ENCODE measurements around the gene UBR2.
"Not testable (repeated sequence)": the region's sequence is repeated elsewhere in the genome, so short reads cannot be mapped to it uniquely, and the experiment has no call there.

The UBR2 gene

GRCh38 chr6:42733867-42734481, 170.1 kb downstream of the UBR2 start:
- not testable (repeated sequence) for DNase-seq

GRCh38 chr6:42735976-42736375, 172.1 kb downstream of the UBR2 start:
- DNase-seq = no peak

- DNase-seq = no peak
These were observed 176.9 kb downstream of the UBR2 start for GRCh38 chr6:42740725-42741124.

- peak; percentile 91 for DNase-seq
These were observed 178.5 kb downstream of the UBR2 start for GRCh38 chr6:42742116-42742894.

Data from NCI-H2171 (cell line).